IMR-90 (cell line): Measurements from ENCODE around the gene MCF2L2. TPM values are rescaled to one million over a fixed set of nuclear protein-coding genes. Genes with fewer than 3 reads are reported as not detected.
A peak's percentile ranks its signal among the peaks of the same experiment; 100 is the strongest.

Experiments
- ATAC-seq: fragments of 200-7000 bp; cut with Tn5 transposase; 2 replicates; pipeline ENCODE4 v1.9.1; 2020; ENCODE audit warnings: low read depth, mild to moderate bottlenecking, moderate library complexity
- BruUV-seq: library from RNA; stranded (reverse); fragments of 400-500 nt; replicated peaks from 2 replicates; lab custom pipeline; 2021; lab: Mats Ljungman, UMichigan
- CTCF ChIA-PET: fragments of 300-600 bp; formaldehyde crosslinking; extraction: SDS; loops from one replicate; lab custom pipeline; 2021; ENCODE audit warnings: antibody characterized with exemption; lab: Yijun Ruan, JAX
- POLR2A ChIA-PET: fragments of 300-600 bp; sonication (Branson Sonifier 250); formaldehyde crosslinking; loops from one replicate; lab custom pipeline; 2022; ENCODE audit warnings: antibody characterized with exemption; ENCODE audit not compliant: unreplicated experiment; lab: Charles Lee
- DNase-seq: peaks from one replicate; pipeline ENCODE4 v3.0.0; 2013
- H2AFZ ChIP-seq: replicated peaks from 2 replicates; pipeline ENCODE3; 2013; ENCODE audit warnings: low read length, mild to moderate bottlenecking; ENCODE audit not compliant: poor library complexity
- H2AK5ac ChIP-seq: 2 replicates; pipeline ENCODE4 v1.6.1; 2013; ENCODE audit warnings: low read depth, low read length, inconsistent platforms
- H2AK9ac ChIP-seq: replicated peaks from 2 replicates; pipeline ENCODE3; 2013; ENCODE audit warnings: mild to moderate bottlenecking, low read depth, low read length, moderate library complexity; ENCODE audit not compliant: poor library complexity
- H2BK120ac ChIP-seq: 2 replicates; pipeline ENCODE4 v1.6.1; 2013; ENCODE audit warnings: low read depth, low read length, inconsistent platforms
- H2BK15ac ChIP-seq: 3 replicates; pipeline ENCODE4 v1.6.1; 2013; ENCODE audit warnings: low read depth, low read length, inconsistent platforms
- H2BK20ac ChIP-seq: 2 replicates; pipeline ENCODE4 v1.6.1; 2013; ENCODE audit warnings: low read depth, mild to moderate bottlenecking, inconsistent platforms, low read length, moderate library complexity
- H2BK5ac ChIP-seq: 2 replicates; pipeline ENCODE4 v1.6.1; 2013; ENCODE audit warnings: mild to moderate bottlenecking, low read depth, low read length, inconsistent platforms; ENCODE audit not compliant: poor library complexity, severe bottlenecking
- H3K14ac ChIP-seq: replicated peaks from 2 replicates; pipeline ENCODE4 v1.6.1; 2013; ENCODE audit warnings: low read depth, low read length, inconsistent platforms
- H3K18ac ChIP-seq: 2 replicates; pipeline ENCODE4 v1.6.1; 2013; ENCODE audit warnings: low read depth, low read length, control low read depth
- H3K23ac ChIP-seq: 2 replicates; pipeline ENCODE4 v1.6.1; 2013; ENCODE audit warnings: low read depth, low read length, inconsistent platforms
- H3K27ac ChIP-seq: 2 replicates; pipeline ENCODE4 v1.5.1; 2013; ENCODE audit warnings: mild to moderate bottlenecking, control low read depth, low read length; ENCODE audit not compliant: insufficient read depth
- H3K27me3 ChIP-seq: 2 replicates; pipeline ENCODE4 v1.6.1; 2013; ENCODE audit warnings: low read length; ENCODE audit not compliant: control insufficient read depth, insufficient read depth
- H3K36me3 ChIP-seq: 2 replicates; pipeline ENCODE4 v1.6.1; 2013; ENCODE audit warnings: low read length, mixed read lengths; ENCODE audit not compliant: control insufficient read depth, insufficient read depth
- H3K4ac ChIP-seq: 2 replicates; pipeline ENCODE4 v1.6.1; 2013; ENCODE audit warnings: low read depth, low read length, inconsistent platforms
- H3K4me1 ChIP-seq: 2 replicates; pipeline ENCODE4 v1.6.1; 2013; ENCODE audit warnings: low read length, mixed read lengths; ENCODE audit not compliant: control insufficient read depth, insufficient read depth
- H3K4me2 ChIP-seq: 2 replicates; pipeline ENCODE4 v1.6.1; 2013; ENCODE audit warnings: low read depth, mild to moderate bottlenecking, control low read depth, low read length, moderate library complexity
- H3K4me3 ChIP-seq: 2 replicates; pipeline ENCODE4 v1.5.1; 2013; ENCODE audit warnings: low read depth, mild to moderate bottlenecking, control low read depth, low read length, moderate library complexity; ENCODE audit not compliant: insufficient read depth
- H3K56ac ChIP-seq: 2 replicates; pipeline ENCODE4 v1.6.1; 2013; ENCODE audit warnings: low read length, inconsistent platforms; ENCODE audit not compliant: insufficient read depth; ENCODE audit errors: extremely low read depth
- H3K79me1 ChIP-seq, 2 experiments: 2 replicates each; pipeline ENCODE4 v1.6.1; 2013; ENCODE audit warnings: low read length in 2 of 2, inconsistent platforms in 1 of 2, low read depth in 1 of 2
- H3K9ac ChIP-seq: 2 replicates; pipeline ENCODE4 v1.6.1; 2013; ENCODE audit warnings: low read depth, low read length, control low read depth
- H3K9me1 ChIP-seq: 2 replicates; pipeline ENCODE4 v1.6.1; 2013; ENCODE audit warnings: low read length, inconsistent platforms; ENCODE audit not compliant: insufficient read depth
- H3K9me3 ChIP-seq: 2 replicates; pipeline ENCODE4 v1.6.1; 2013; ENCODE audit warnings: low read length; ENCODE audit not compliant: control insufficient read depth, insufficient read depth
- H4K20me1 ChIP-seq: 2 replicates; pipeline ENCODE4 v1.6.1; 2013; ENCODE audit warnings: low read length, inconsistent platforms; ENCODE audit not compliant: insufficient read depth
- H4K5ac ChIP-seq: 2 replicates; pipeline ENCODE4 v1.6.1; 2013; ENCODE audit warnings: mild to moderate bottlenecking, low read depth, low read length, control low read depth
- H4K8ac ChIP-seq, 2 experiments: 2 replicates each; pipeline ENCODE4 v1.6.1; 2013; ENCODE audit warnings: low read depth in 2 of 2, low read length in 2 of 2, control low read depth in 1 of 2, inconsistent platforms in 1 of 2
- H4K91ac ChIP-seq: 2 replicates; pipeline ENCODE4 v1.6.1; 2013; ENCODE audit warnings: low read depth, low read length, inconsistent platforms; ENCODE audit not compliant: insufficient read depth
- BHLHE40 ChIP-seq: fragments of 150-350 bp; IDR thresholded peaks from 2 replicates; pipeline ENCODE4 v1.6.1; 2016; ENCODE audit warnings: mild to moderate bottlenecking, low read depth, low read length
- CEBPB ChIP-seq: IDR thresholded peaks from 2 replicates; pipeline ENCODE4 v1.6.1; 2012; ENCODE audit warnings: low read depth, low read length, improper control_type of control experiment
- FOS ChIP-seq: fragments of 150-350 bp; IDR thresholded peaks from 2 replicates; pipeline ENCODE4 v1.6.1; 2016; ENCODE audit warnings: low read depth, low read length
- RAD21 ChIP-seq: IDR thresholded peaks from 2 replicates; pipeline ENCODE4 v1.6.1; 2012; ENCODE audit warnings: low read length, improper control_type of control experiment
- RFX5 ChIP-seq: IDR thresholded peaks from 2 replicates; pipeline ENCODE4 v1.8.0; 2012; ENCODE audit warnings: low read depth, mild to moderate bottlenecking, low read length, moderate library complexity
- WGBS, 2 experiments: methylation state at CpG; one replicate each; pipeline versions ENCODE4 v1.1.5 to v1.1.7; 2013; ENCODE audit warnings: missing lambda C conversion rate in 2 of 2; ENCODE audit not compliant: insufficient read length in 1 of 2; ENCODE audit errors: extremely low coverage in 2 of 2; 5-methylcytosine and 5-hydroxymethylcytosine counted together
- dilution Hi-C: fragments of 300-500 bp; cut with HindIII; formaldehyde crosslinking; loops from one replicate; pipeline ENCODE4 v1.14.3; 2018; ENCODE audit warnings: low sequenced_read_pairs; ENCODE audit not compliant: unreplicated experiment
- in situ Hi-C: fragments of 300-500 bp; cut with MboI; formaldehyde crosslinking; loops from 3 replicates; pipeline ENCODE4 v1.14.3; 2019; ENCODE audit warnings: low sequenced_read_pairs, inconsistent platforms, mixed read lengths
- intact Hi-C: fragments of 100-400 bp; cut with micrococcal nuclease; formaldehyde crosslinking; loops from 2 replicates; pipeline ENCODE4 v1.10.0; 2022
- polyA plus RNA-seq, 3 experiments: library from polyadenylated mRNA; depleted of rRNA; stranded (reverse); fragments of >200 nt; gene quantifications; 2 replicates each; pipeline ENCODE4 v1.2.3, GENCODE V29; 2012; ENCODE audit warnings: low replicate concordance in 1 of 3
- total RNA-seq: library from RNA; depleted of rRNA; stranded (reverse); fragments of >200 nt; gene quantifications from 2 replicates; pipeline ENCODE4 v1.2.3, GENCODE V29; 2012

The MCF2L2 gene
- total and polyA plus RNA-seq, 2 of the 4 experiments (the other 2 are of a cell fraction): under 0.01 TPM; not detected in 1

GRCh38 chr3:183388213-183388895 lies 40.1 kb downstream of the MCF2L2 start:
- Histone ChIP-seq H3K27ac (no peak overlapping the region), H3K23ac (no peak overlapping the region), H4K20me1 (no peaks in the 10 kb centered on the region), H2BK20ac (no peak overlapping the region), H3K79me1 (no peaks in the 10 kb centered on the region), H3K9me3 (no peaks in the 10 kb centered on the region), H3K14ac (no peak overlapping the region), H2BK15ac (no peak overlapping the region), H3K4me2 (no peak overlapping the region), H3K9me1 (no peaks in the 10 kb centered on the region), H2BK5ac (no peak overlapping the region), H3K4ac (no peak overlapping the region), H3K9ac (no peak overlapping the region), H2AFZ (no peak overlapping the region), H2AK9ac (no peak overlapping the region), H3K27me3 (peaks cover 29% of the 10 kb centered on the region), H2BK120ac (no peak overlapping the region), H2AK5ac (no peak overlapping the region), H4K8ac (no peak overlapping the region), H3K36me3 (no peaks in the 10 kb centered on the region), H3K4me3 (no peak overlapping the region), H3K18ac (no peak overlapping the region), H4K91ac (no peak overlapping the region), H3K4me1 (no peaks in the 10 kb centered on the region), H3K56ac (no peak overlapping the region), H4K5ac (no peak overlapping the region)
- ChIA-PET POLR2A (interaction anchor here (1.1 kb wide), 1 partner anchor 28 kb away, joined by 11 read pairs; no protein-coding TSS in a partner anchor), CTCF (interaction anchor here (1.5 to 1.8 kb wide), 2 partner anchors 204 to 266 kb away, joined by 3 to 6 read pairs; no protein-coding TSS in a partner anchor)
- in situ Hi-C loops: loop anchor here (5.0 to 25.0 kb wide), 3 partner anchors 261 to 676 kb away; no protein-coding TSS in a partner anchor
- ATAC-seq: no peak
- dilution Hi-C loops: no loop called here
- no peak for DNase-seq
- intact Hi-C loops: loop anchor here (5.0 kb wide), 2 partner anchors 379 to 481 kb away; no protein-coding TSS in a partner anchor
- no peak for TF ChIP-seq RAD21
- TF ChIP-seq BHLHE40: no peak
- TF ChIP-seq CEBPB: 0 out of 2 replicates have a peak, but pooled peaks have one; percentile 4
- TF ChIP-seq RFX5: no peak
- no peak for TF ChIP-seq FOS
- BruUV-seq: no TSS peak
- 73% methylated on average over 2 of the region's 7 CpGs; no CpG with 5 or more reads in 1 of the 2 experiments for WGBS, 2 experiments
